AG04449 (cell line): ENCODE measurements around the gene ATP7B.
"Not testable (repeated sequence)": the region's sequence is repeated elsewhere in the genome, so short reads cannot be mapped to it uniquely, and the experiment has no call there.

Experiments
- CTCF ChIA-PET: fragments of 350-600 bp; formaldehyde crosslinking; extraction: SDS; loops from one replicate; lab custom pipeline; 2021; ENCODE audit warnings: antibody characterized with exemption; lab: Yijun Ruan, JAX
- POLR2A ChIA-PET: fragments of 400-600, 350-600 bp; formaldehyde crosslinking; extraction: SDS; loops from one replicate; lab custom pipeline; 2020; ENCODE audit warnings: antibody characterized with exemption, inconsistent platforms; lab: Yijun Ruan, JAX
- DNase-seq: peaks from one replicate; pipeline ENCODE4 v3.0.0-alpha.2; 2010; ENCODE audit warnings: low read depth, low spot score
- H3K4me3 ChIP-seq: 2 replicates; pipeline ENCODE4 v1.5.1; 2011; ENCODE audit warnings: low read depth, mild to moderate bottlenecking, control low read depth, low read length
- CTCF ChIP-seq: IDR thresholded peaks from one replicate; pipeline ENCODE4 v1.5.1; 2011; ENCODE audit warnings: mild to moderate bottlenecking, moderate library complexity, low read length, control low read depth, inconsistent platforms; ENCODE audit not compliant: insufficient read depth; ENCODE audit errors: missing control alignments

The ATP7B gene

GRCh38 chr13:51993713-51994112, 17.5 kb downstream of the ATP7B start:
- no peak for DNase-seq
- no peak overlapping the region for H3K4me3 ChIP-seq
- POLR2A ChIA-PET: no interaction called here
- TF ChIP-seq CTCF: no peak
- CTCF ChIA-PET: interaction anchor here (1.0 to 2.9 kb wide), 2 partner anchors 8 to 9 kb away, joined by 3 to 23 read pairs; no protein-coding TSS in a partner anchor

GRCh38 chr13:51988988-51989618, 22.1 kb downstream of the ATP7B start:
- DNase-seq: no peak
- CTCF ChIA-PET: no interaction called here
- POLR2A ChIA-PET: no interaction called here
- no peak for TF ChIP-seq CTCF
- H3K4me3 ChIP-seq: no peak overlapping the region

GRCh38 chr13:51984904-51985303, 26.3 kb downstream of the ATP7B start:
- H3K4me3 ChIP-seq, POLR2A ChIA-PET, DNase-seq: not testable (repeated sequence)
- CTCF ChIA-PET: interaction anchor here (1.3 kb wide), 1 partner anchor 16 kb away, joined by 4 read pairs; no protein-coding TSS in a partner anchor

GRCh38 chr13:51983292-51983691, 28.0 kb downstream of the ATP7B start:
- POLR2A ChIA-PET: interaction anchor here (0.6 kb wide), 1 partner anchor 218 kb away, joined by 3 read pairs; no protein-coding TSS in a partner anchor
- CTCF ChIA-PET, DNase-seq, H3K4me3 ChIP-seq: not testable (repeated sequence)

- no peak for DNase-seq
- ChIA-PET POLR2A (no interaction called here), CTCF (no interaction called here)
- TF ChIP-seq CTCF: no peak
- no peak overlapping the region for H3K4me3 ChIP-seq
These were observed 29.9 kb downstream of the ATP7B start for GRCh38 chr13:51981355-51981754.

GRCh38 chr13:51980908-51981307, 30.3 kb downstream of the ATP7B start:
- no peak overlapping the region for H3K4me3 ChIP-seq
- CTCF ChIA-PET: no interaction called here
- no peak for TF ChIP-seq CTCF
- POLR2A ChIA-PET: no interaction called here
- no peak for DNase-seq

- DNase-seq: no peak
- CTCF ChIA-PET: interaction anchor here (1.2 to 1.4 kb wide), 2 partner anchors 22 to 149 kb away, joined by 4 read pairs; no protein-coding TSS in a partner anchor
- POLR2A ChIA-PET: no interaction called here
- TF ChIP-seq CTCF: no peak
- no peak overlapping the region for H3K4me3 ChIP-seq
These were observed 32.3 kb downstream of the ATP7B start for GRCh38 chr13:51978796-51979556.
